Caco-2 (cell line): ENCODE results near the gene ATP8B4. TPM values are rescaled to one million over a fixed set of nuclear protein-coding genes. Genes with fewer than 3 reads are reported as not detected.

Source experiments
- BruUV-seq: library from RNA; stranded (reverse); fragments of 400-500 nt; replicated peaks from 2 replicates; lab custom pipeline; 2021; lab: Mats Ljungman, UMichigan
- CTCF ChIA-PET: fragments of 300-600 bp; sonication (Branson Sonifier 250); formaldehyde crosslinking; loops from one replicate; lab custom pipeline; 2022; ENCODE audit warnings: antibody characterized with exemption; lab: Charles Lee
- POLR2A ChIA-PET: fragments of 300-600 bp; sonication (Branson Sonifier 250); formaldehyde crosslinking; loops from one replicate; lab custom pipeline; 2022; ENCODE audit warnings: antibody characterized with exemption; lab: Charles Lee
- DNase-seq, 2 experiments: peaks; one replicate each; pipeline versions ENCODE4 v3.0.0 to v3.0.0-alpha.2; 2020 to 2022
- H3K27me3 ChIP-seq: replicated peaks from 2 replicates; pipeline ENCODE4 v1.6.0; 2011; ENCODE audit warnings: low read length; ENCODE audit not compliant: control insufficient read depth, insufficient read depth
- H3K36me3 ChIP-seq: 2 replicates; pipeline ENCODE4 v1.5.1; 2011; ENCODE audit warnings: low read length; ENCODE audit not compliant: control insufficient read depth, insufficient read depth
- H3K4me1 ChIP-seq: fragments of 250-450 bp; sonication (Bioruptor Pico); 2 replicates; pipeline ENCODE4 v1.5.1; 2020; ENCODE audit warnings: mild to moderate bottlenecking
- H3K4me3 ChIP-seq: 2 replicates; pipeline ENCODE4 v1.5.1; 2011; ENCODE audit warnings: low read depth, mild to moderate bottlenecking, control low read depth, low read length
- H3K9me3 ChIP-seq: fragments of 250-450 bp; sonication (Bioruptor Pico); 2 replicates; pipeline ENCODE4 v1.5.1; 2020; ENCODE audit warnings: mild to moderate bottlenecking, moderate library complexity
- H3K27ac Mint-ChIP-seq: one replicate; pipeline ENCODE4 v1.8.0; 2022; ENCODE audit warnings: mixed read lengths; ENCODE audit not compliant: unreplicated experiment
- H3K27me3 Mint-ChIP-seq: one replicate; pipeline ENCODE4 v1.8.0; 2022; ENCODE audit warnings: mixed read lengths; ENCODE audit not compliant: insufficient read depth, unreplicated experiment
- H3K36me3 Mint-ChIP-seq: one replicate; pipeline ENCODE4 v1.8.0; 2022; ENCODE audit warnings: mild to moderate bottlenecking, mixed read lengths; ENCODE audit not compliant: insufficient read depth, unreplicated experiment
- H3K4me1 Mint-ChIP-seq: one replicate; pipeline ENCODE4 v1.8.0; 2022; ENCODE audit warnings: low read depth, mixed read lengths; ENCODE audit not compliant: unreplicated experiment
- H3K4me3 Mint-ChIP-seq: one replicate; pipeline ENCODE4 v1.8.0; 2022; ENCODE audit warnings: mild to moderate bottlenecking, moderate library complexity, mixed read lengths; ENCODE audit not compliant: unreplicated experiment
- H3K9me3 Mint-ChIP-seq: one replicate; pipeline ENCODE4 v1.8.0; 2022; ENCODE audit warnings: mixed read lengths; ENCODE audit not compliant: unreplicated experiment
- CTCF ChIP-seq, 2 experiments: fragments of 200-600 bp in 1 of 2; IDR thresholded peaks; 1 replicate in 1 of 2; 2 replicates in 1 of 2; pipeline versions ENCODE4 v1.5.1 to v1.8.0; 2011 to 2022; ENCODE audit warnings: antibody characterized with exemption in 1 of 2, control low read depth in 1 of 2, inconsistent platforms in 1 of 2, low read depth in 1 of 2, low read length in 1 of 2, mild to moderate bottlenecking in 1 of 2, moderate library complexity in 1 of 2; ENCODE audit not compliant: insufficient read depth in 1 of 2, severe bottlenecking in 1 of 2, unreplicated experiment in 1 of 2
- intact Hi-C: fragments of 100-400 bp; cut with micrococcal nuclease; formaldehyde crosslinking; loops from one replicate; pipeline ENCODE4 v1.10.0; 2022; ENCODE audit not compliant: unreplicated experiment
- total RNA-seq: library from RNA; stranded (reverse); gene quantifications from 2 replicates; pipeline ENCODE4 v1.2.3, GENCODE V29; 2022

Gene ATP8B4
- total RNA-seq, 1 experiment from 2014 or later = 0.57 TPM

GRCh38 chr15:49832511-49832910 is 286.5 kb downstream of the ATP8B4 start:
- H3K4me1 Mint-ChIP-seq = no peaks in the 10 kb centered on the region
- no peaks in the 10 kb centered on the region for H3K27me3 ChIP-seq
- no peak overlapping the region for H3K4me3 ChIP-seq
- intact Hi-C loops = loop anchor here (2.0 kb wide), 1 partner anchor 362 kb away; no protein-coding TSS in a partner anchor
- H3K27me3 Mint-ChIP-seq = no peaks in the 10 kb centered on the region
- no peaks in the 10 kb centered on the region for H3K36me3 ChIP-seq
- no TSS peak for BruUV-seq
- peak; percentile 31 to 73 for TF ChIP-seq CTCF (IDR thresholded peaks at IDR 0.05; ENCODE audit: insufficient read depth in 1 of 2, low read depth in 1 of 2, low read length in 1 of 2, severe bottlenecking in 1 of 2, unreplicated experiment in 1 of 2)
- H3K27ac Mint-ChIP-seq = no peak overlapping the region
- ChIA-PET POLR2A (no interaction called here), CTCF (interaction anchor here (0.9 to 1.2 kb wide), 4 partner anchors 18 to 313 kb away, joined by 3 to 5 read pairs (median 4); no protein-coding TSS in a partner anchor)
- H3K4me1 ChIP-seq = 0 out of 2 replicates have a peak, but pooled peaks cover 6% of the 10 kb centered on the region
- no peaks in the 10 kb centered on the region for H3K9me3 ChIP-seq
- DNase-seq = peak; percentile 52 to 61
- peaks cover 9% of the 10 kb centered on the region for H3K9me3 Mint-ChIP-seq
- H3K36me3 Mint-ChIP-seq = no peaks in the 10 kb centered on the region
- no peak overlapping the region for H3K4me3 Mint-ChIP-seq

- H3K27ac Mint-ChIP-seq = no peak overlapping the region
- DNase-seq = no peak
- no TSS peak for BruUV-seq
- peaks cover 7% of the 10 kb centered on the region for H3K9me3 Mint-ChIP-seq
- no peaks in the 10 kb centered on the region for H3K4me1 Mint-ChIP-seq
- H3K4me3 Mint-ChIP-seq = no peak overlapping the region
- ChIA-PET POLR2A (no interaction called here), CTCF (interaction anchor here (0.9 kb wide), 1 partner anchor 19 kb away, joined by 3 read pairs; no protein-coding TSS in a partner anchor)
- Histone ChIP-seq H3K27me3 (no peaks in the 10 kb centered on the region), H3K4me3 (no peak overlapping the region), H3K9me3 (no peaks in the 10 kb centered on the region), H3K4me1 (0 out of 2 replicates have a peak, but pooled peaks cover 6% of the 10 kb centered on the region), H3K36me3 (no peaks in the 10 kb centered on the region)
- H3K36me3 Mint-ChIP-seq = no peaks in the 10 kb centered on the region
- no peak for TF ChIP-seq CTCF (IDR thresholded peaks at IDR 0.05; ENCODE audit: insufficient read depth in 1 of 2, low read depth in 1 of 2, low read length in 1 of 2, severe bottlenecking in 1 of 2, unreplicated experiment in 1 of 2)
- H3K27me3 Mint-ChIP-seq = no peaks in the 10 kb centered on the region
- intact Hi-C loops = no loop called here
Observed at GRCh38 chr15:49831206-49831965, 287.6 kb downstream of the ATP8B4 start.

- Mint-ChIP-seq H3K27me3 (no peaks in the 10 kb centered on the region), H3K9me3 (no peaks in the 10 kb centered on the region), H3K27ac (no peak overlapping the region), H3K4me3 (no peak overlapping the region), H3K4me1 (no peaks in the 10 kb centered on the region), H3K36me3 (no peaks in the 10 kb centered on the region)
- no peak for DNase-seq
- BruUV-seq = no TSS peak
- intact Hi-C loops = no loop called here
- TF ChIP-seq CTCF (IDR thresholded peaks at IDR 0.05; ENCODE audit: insufficient read depth in 1 of 2, low read depth in 1 of 2, low read length in 1 of 2, severe bottlenecking in 1 of 2, unreplicated experiment in 1 of 2) = no peak
- Histone ChIP-seq H3K4me1 (0 out of 2 replicates have a peak, but pooled peaks cover 6% of the 10 kb centered on the region), H3K36me3 (no peaks in the 10 kb centered on the region), H3K9me3 (no peaks in the 10 kb centered on the region), H3K4me3 (no peak overlapping the region), H3K27me3 (no peaks in the 10 kb centered on the region)
- POLR2A ChIA-PET = no interaction called here
- CTCF ChIA-PET = no interaction called here
Observed at GRCh38 chr15:49830391-49830790, 288.6 kb downstream of the ATP8B4 start.
